ENCODE data around the gene MSMB.
"Not testable (repeated sequence)": the region's sequence is repeated elsewhere in the genome, so short reads cannot be mapped to it uniquely, and the experiment has no call there.

The MSMB gene

GRCh38 chr10:46069771-46070463 lies 23.8 kb upstream of the MSMB start:
- no peak for DNase-seq

- no peak for DNase-seq
Measured at GRCh38 chr10:46068905-46069304, 22.8 kb upstream of the MSMB start.

GRCh38 chr10:46068117-46068516 lies 22.0 kb upstream of the MSMB start:
- DNase-seq, result no peak

GRCh38 chr10:46064269-46064817 lies 18.3 kb upstream of the MSMB start:
- no peak for DNase-seq

GRCh38 chr10:46062723-46063428 lies 16.8 kb upstream of the MSMB start:
- no peak for DNase-seq

GRCh38 chr10:46060706-46061105 lies 14.6 kb upstream of the MSMB start:
- no peak for DNase-seq

- DNase-seq, result not testable (repeated sequence)
Measured at GRCh38 chr10:46057927-46058326, 11.9 kb upstream of the MSMB start.

GRCh38 chr10:46057038-46057437 lies 11.0 kb upstream of the MSMB start:
- no peak for DNase-seq

GRCh38 chr10:46055771-46056170 lies 9.7 kb upstream of the MSMB start:
- no peak for DNase-seq

- DNase-seq, result no peak
Measured at GRCh38 chr10:46053534-46054434, 7.7 kb upstream of the MSMB start.

- DNase-seq, result no peak
Measured at GRCh38 chr10:46052791-46053375, 6.8 kb upstream of the MSMB start.

GRCh38 chr10:46052057-46052790 lies 6.2 kb upstream of the MSMB start:
- no peak for DNase-seq

GRCh38 chr10:46050941-46051623 lies 5.0 kb upstream of the MSMB start:
- DNase-seq, result no peak

- not testable (repeated sequence) for DNase-seq
Measured at GRCh38 chr10:46049497-46049831, 3.4 kb upstream of the MSMB start.

GRCh38 chr10:46048152-46048551 lies 2.1 kb upstream of the MSMB start:
- no peak for DNase-seq

GRCh38 chr10:46042527-46042926 lies 3.5 kb downstream of the MSMB start:
- no peak for DNase-seq

GRCh38 chr10:46040004-46040403 lies 6.1 kb downstream of the MSMB start:
- DNase-seq, result no peak

GRCh38 chr10:46037107-46037825 lies 8.8 kb downstream of the MSMB start:
- DNase-seq, result no peak

GRCh38 chr10:46035923-46036849 lies 9.9 kb downstream of the MSMB start:
- DNase-seq, result no peak
